RPMI7951 (cell line): ENCODE results near the gene NPHP1. TPM values are rescaled to one million over a fixed set of nuclear protein-coding genes. Genes with fewer than 3 reads are reported as not detected.
A peak's percentile ranks its signal among the peaks of the same experiment; 100 is the strongest.
"Not testable (repeated sequence)": the region's sequence is repeated elsewhere in the genome, so short reads cannot be mapped to it uniquely, and the experiment has no call there.

ENCODE experiments used
- DNase-seq: peaks from one replicate; pipeline ENCODE4 v3.0.0-alpha.2; 2012; ENCODE audit warnings: low read depth
- total RNA-seq: library from RNA; depleted of rRNA; stranded (reverse); fragments of >200 nt; shearing (Covaris generic); gene quantifications from 2 replicates; pipeline ENCODE4 v1.2.3, GENCODE V29; 2014

NPHP1 gene
- total RNA-seq, 1 experiment from 2014 or later, result 9.6 TPM

- no peak for DNase-seq
Measured at GRCh38 chr2:110198016-110198415, 6.8 kb downstream of the NPHP1 start.

- no peak for DNase-seq
Measured at GRCh38 chr2:110197452-110197851, 7.4 kb downstream of the NPHP1 start.

- DNase-seq, result not testable (repeated sequence)
Measured at GRCh38 chr2:110190169-110190568, 14.6 kb downstream of the NPHP1 start.

DNA sequence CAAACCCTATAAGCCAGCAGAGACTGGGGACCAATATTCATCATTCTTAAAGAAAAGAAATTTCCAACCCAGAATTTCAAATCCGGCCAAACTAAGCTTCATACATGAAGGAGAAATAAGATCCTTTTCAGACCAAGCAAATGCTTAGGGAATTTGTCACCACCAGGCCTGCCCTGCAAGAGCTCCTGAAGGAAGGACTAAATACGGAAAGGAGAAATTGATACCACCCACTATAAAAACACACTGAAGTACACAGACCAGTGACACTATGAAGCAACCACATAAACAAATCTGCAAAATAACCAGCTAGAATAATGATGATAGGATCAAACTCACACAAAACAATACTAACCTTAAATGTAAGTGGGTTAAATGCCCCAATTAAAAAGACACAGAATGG is 22.4 kb downstream of the NPHP1 start:
- DNase-seq, result no peak

DNA sequence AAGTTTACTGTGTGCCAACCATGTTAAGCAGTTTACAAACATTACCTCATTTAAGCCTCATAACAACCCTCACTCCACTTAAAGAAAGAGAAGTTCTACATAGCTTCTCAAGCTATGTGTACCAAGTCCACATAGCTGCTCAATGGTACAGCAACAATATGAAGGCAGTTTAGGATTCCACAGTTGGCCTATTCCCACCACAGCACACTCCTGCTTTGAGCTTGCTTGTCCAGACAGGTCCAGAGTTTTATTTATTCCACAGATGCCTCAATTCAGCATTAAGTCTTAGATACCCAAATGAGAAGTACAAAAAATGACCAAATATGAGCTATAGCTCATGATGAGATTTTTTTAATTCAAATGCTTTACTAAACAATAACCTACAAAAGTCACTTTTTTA is 24.8 kb downstream of the NPHP1 start:
- DNase-seq, result no peak

GRCh38 chr2:110173523-110173922 is 31.3 kb downstream of the NPHP1 start:
- peak; percentile 21 for DNase-seq

DNA sequence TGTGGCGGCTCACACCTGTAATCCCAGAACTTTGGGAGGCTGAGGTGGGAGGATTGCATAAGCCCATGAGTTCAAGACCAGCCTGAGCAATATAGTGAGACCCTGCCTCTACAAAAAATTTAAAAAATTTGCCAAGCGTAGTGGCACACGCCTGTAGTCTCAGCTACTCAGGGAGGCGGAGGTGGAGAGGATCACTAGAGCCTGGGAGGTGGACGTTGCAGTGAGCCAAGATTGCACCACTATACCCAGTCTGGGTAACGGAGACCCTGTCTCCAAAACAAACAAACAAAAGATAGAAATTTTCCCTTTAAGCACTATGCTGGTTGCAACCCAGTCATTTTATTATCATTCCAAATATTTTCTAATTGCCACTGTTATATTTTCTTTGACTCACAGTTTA is 32.3 kb downstream of the NPHP1 start:
- no peak for DNase-seq

- no peak for DNase-seq
Measured at GRCh38 chr2:110170102-110170501, 34.7 kb downstream of the NPHP1 start.

DNA sequence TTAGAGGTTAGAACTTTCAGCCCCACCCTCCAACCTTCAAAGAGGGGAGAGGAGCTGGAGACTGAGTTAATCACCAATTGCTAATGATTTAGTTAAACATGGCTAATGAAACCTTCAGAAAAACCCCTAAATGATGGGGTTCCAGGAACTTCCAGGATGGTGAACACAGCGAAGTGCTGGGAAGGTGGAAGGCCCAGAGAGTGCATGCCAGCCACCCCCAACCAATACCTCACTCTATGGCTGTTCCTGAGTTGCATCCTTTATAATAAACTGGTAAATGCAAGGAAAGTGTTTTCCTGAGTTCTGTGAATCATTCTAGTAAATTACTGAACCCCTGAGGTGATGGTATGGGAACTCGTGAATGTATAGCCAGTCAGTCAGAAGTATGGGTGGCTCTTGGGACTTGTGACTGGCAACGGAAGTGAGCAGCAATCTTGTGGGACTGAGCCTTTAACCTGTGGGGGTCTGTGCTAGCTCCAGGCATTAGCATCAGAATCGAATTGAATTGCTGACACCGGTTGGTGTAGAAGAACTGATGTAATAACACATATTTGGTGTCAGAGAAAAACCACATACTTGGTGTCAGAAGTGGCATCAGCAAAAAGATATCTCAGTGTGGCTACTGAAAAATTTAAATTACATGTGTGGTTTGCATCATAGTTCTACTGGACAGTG is 37.4 kb downstream of the NPHP1 start:
- no peak for DNase-seq

DNA sequence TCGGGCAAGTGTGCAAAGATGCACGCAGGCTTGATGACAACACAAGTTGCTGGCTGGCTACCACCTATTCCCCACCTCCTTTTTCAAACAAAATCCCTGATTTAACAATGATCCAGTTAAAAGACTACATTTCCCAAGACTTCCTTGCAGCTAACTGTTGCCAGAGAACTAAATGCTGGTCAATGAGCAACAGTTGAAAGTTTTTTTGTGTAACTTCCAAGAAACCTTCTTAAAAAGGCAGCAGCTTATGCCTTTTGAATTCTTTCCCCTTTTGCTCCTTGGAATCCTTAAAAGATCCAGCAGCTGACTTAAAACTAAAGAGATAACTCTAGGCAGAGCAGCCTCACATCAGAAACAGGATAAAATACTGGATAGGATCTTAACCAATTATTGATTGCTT is 38.5 kb downstream of the NPHP1 start:
- DNase-seq, result no peak

GRCh38 chr2:110157153-110157793 is 47.5 kb downstream of the NPHP1 start:
- DNase-seq, result peak; percentile 69

DNA sequence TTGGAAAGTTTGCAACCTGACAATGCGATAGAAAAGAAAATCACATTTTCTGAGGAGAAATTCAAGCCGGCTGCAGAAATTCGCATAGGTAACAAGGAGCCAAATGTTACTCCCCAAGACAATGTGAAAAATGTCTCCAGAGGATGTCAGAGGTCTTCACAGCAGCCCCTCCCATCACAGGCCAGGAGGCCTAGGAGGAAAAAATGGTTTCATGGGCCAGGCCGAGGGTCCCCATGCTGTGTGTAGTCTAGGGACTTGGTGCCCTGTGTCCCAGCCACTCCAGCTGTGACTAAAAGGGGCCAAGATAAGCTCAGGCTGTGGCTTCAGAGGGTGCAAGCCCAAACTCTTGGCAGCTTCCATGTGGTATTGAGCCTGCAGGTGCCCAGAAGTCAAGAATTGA is 50.0 kb downstream of the NPHP1 start:
- not testable (repeated sequence) for DNase-seq

DNA sequence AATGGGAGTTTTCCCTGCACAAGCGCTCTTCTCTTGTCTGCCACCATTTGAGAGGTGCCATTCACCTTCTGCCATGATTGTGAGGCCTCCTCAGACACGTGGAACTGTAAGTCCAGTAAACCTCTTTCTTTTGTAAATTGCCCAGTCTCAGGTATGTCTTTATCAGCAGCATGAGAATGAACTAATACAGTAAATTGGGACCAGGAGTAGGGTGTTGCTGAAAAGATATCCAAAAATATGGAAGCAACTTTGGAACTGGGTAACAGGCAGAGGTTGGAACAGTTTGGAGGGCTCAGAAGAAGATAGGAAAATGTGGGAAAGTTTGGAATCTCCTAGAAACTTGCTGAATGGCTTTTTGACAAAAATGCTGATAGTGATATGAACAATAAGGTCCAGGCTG is 50.6 kb downstream of the NPHP1 start:
- not testable (repeated sequence) for DNase-seq

DNA sequence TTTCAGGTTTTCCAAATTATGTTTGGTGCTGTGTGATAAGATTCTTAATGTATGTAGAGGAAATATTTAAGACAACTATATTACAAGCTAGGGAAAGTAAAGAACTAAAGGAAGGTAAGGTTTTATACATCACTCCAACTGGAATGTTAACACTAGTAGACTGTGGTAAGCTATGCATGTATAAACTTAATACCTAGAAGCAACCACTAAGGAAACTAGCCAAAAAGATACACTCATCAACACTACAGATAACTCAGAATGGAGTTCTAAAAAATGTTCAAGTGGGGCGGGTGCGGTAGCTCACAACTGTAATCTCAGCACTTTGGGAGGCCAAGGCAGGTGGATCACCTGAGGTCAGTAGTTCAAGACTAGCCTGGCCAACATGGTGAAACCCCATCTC is 51.4 kb downstream of the NPHP1 start:
- DNase-seq, result no peak

DNA sequence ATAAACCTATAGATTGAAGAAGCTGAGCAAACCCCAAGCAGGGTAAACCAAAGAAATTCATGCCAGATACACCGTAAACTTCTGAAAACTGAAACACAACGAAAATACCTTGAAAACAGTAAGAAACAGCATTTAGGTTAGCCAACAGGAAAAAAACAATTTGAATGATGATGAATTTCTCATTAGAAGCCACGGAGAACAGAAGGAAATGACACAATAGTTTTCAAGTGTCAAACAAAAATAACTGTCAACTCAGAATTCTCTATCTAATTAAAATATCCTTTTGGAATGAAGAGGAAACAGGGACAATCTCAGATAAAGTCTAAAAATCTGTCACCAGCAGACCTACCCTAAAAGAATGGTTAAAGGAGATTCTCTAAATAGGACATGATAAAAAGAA is 51.9 kb downstream of the NPHP1 start:
- DNase-seq, result no peak

- peak; percentile 63 for DNase-seq
Measured at GRCh38 chr2:110149330-110150220, 55.2 kb downstream of the NPHP1 start.

DNA sequence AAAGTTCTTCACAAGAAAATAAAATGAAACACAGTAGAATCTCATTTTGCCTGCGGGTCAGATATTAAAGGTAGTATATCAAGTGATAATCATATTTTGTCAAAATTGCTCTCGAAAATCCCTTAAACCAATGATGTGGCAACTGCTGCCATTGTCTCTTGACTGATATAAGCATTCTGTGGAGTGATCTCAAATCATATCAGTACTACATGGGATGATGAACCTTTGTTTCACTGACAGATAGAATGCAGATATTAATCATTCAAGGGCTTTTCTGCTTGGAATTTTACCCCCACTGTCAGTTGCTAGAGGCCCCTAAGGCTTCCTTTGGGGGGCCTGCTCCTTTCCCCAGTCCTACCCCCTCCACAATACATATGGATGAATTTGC is 57.9 kb downstream of the NPHP1 start:
- DNase-seq, result no peak

DNA sequence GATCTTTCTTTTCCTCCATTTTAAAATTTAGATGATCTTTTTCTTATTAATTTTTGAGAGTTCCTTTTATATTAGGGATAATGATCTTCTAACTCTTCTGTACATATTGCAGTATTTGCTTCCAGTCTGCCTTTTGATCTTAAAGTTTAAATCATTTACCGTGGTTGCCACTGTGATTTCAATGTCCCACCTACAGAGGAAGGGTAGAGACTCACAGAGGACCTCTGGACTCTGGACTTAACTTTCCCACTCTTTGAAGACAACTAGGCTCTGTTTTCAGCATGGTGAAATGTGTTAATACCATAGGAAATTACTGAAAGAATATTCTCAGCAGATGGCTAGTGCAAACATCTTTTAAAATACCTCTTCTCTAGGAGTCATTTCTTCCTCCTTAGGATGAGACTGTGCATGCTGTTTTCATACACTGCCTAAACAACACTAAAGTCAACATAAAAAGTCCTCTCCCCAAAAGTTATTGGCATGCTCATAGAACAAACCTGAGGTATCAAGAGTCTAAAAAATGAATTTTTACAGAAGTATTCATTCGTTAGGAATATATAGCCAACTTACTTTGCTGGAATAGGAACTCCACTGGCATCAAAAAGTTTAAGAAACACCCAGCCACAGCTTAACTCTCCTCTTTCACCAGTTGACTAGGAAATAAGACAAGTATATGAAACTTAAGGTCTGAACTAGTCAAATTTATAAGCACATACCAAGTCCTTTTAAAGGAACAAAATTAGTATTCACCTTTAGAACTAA is 58.4 kb downstream of the NPHP1 start:
- no peak for DNase-seq

DNA sequence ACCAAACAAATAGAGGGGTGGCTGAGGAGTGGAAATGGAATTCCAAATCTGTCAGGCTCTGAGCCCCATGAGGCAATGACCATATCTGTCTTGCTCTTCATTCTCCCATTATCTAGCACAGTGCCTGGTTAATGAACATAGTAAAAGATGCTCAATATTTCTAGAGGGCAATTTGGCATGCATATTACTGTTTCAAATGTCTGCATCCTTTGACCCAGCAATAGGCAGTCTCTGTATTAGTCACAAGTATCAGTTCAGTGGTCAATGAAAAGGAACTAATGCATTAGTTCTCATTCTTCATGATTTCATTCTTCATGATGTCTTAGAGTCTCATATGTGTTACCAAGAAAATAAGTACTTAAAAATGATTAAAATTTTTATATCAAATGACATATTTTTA is 60.8 kb downstream of the NPHP1 start:
- no peak for DNase-seq

DNA sequence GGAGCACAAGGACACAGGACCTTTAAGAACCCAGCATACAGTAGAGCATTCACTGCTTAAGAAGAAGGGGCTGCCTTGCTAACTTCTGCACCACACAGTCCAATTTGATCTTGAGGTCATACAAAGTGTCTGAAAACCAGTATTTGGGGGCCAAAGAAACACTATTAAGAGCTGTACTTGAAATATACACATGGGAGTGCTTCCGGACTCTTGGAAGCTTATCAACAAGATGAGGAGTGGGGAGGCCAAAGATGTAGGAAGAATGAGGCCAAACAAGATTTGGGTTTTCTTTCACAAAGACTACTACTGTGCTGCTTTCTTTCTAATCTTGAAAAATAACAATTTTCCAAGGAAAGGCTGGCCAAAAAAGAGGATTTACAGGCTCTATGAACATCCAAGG is 64.4 kb downstream of the NPHP1 start:
- no peak for DNase-seq

GRCh38 chr2:110134025-110134424 is 70.8 kb downstream of the NPHP1 start:
- DNase-seq, result no peak

GRCh38 chr2:110131166-110131565 is 73.6 kb downstream of the NPHP1 start:
- DNase-seq, result no peak
